GM19452 (cell line): ENCODE measurements around the gene PLCG1.

Experiments
- ATAC-seq: cut with Tn5 transposase; IDR thresholded peaks from one replicate; pipeline ENCODE4 v1.9.1; 2021; ENCODE audit not compliant: unreplicated experiment

Gene PLCG1

GRCh38 chr20:41141153-41141815, 3.9 kb downstream of the PLCG1 start:
- ATAC-seq: no peak

- ATAC-seq: no peak
Observed at GRCh38 chr20:41142245-41142644, 4.9 kb downstream of the PLCG1 start.

DNA sequence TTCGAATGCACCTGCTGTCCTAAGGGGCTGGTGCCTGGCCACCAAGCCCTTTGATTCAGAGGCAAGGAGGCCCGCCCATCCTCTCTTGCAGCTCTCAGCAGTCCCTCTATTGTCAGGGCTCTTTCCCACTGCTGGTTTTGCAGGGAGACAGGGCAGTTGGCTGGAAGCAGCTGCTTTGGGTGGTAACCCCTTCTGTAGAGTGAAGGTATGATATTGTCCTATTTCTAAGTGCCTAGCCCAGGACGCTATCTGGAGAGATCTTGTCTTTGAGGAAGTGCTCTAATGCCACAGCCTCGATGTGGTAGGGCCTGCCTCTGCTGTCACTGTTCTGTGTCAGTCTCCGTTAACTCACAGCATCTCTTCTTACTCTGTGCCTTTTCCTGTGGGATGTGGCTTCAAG, 5.6 kb downstream of the PLCG1 start:
- ATAC-seq: no peak

- no peak for ATAC-seq
Observed at GRCh38 chr20:41143354-41143753, 6.0 kb downstream of the PLCG1 start.

GRCh38 chr20:41145317-41145716, 8.0 kb downstream of the PLCG1 start:
- ATAC-seq: no peak

DNA sequence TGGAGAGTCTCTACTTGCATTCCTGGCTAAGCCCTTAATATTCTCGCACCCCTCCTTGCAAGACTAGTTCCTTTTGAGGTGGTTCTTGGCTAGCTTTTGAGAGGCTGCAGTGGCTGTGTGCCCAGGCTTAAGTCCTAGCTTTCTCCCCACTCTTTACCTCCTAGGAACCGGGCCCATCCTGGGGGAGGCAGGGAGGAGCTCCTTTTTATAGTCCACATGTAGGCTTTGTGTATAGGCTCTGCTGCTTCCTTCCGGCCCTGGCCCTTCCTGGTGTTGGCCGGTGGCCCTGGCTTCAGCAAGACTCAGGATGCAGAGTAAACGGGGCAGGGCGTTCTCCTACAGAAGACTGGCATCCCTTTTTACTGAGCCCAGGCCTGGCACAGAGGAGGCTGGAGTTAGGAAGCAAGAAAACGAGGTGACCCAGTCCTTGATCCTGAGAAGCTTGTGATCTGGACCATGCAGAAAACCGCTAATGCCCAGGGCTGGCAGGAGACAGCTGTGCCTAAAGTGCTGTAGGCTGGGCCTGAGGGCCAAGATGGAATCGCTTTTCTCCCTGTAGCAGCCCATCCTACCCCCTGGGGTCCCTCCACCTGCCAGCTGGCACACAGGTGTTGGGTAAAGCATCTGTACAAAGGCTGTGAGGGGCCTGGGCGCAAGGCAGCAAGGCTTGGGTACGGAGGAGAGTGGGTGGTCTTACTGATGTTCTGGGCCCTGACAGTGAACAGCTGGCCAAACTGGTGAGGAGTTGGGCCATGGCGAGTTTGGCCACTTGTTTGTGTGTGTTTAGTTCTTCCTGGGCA, 8.7 kb downstream of the PLCG1 start:
- no peak for ATAC-seq

DNA sequence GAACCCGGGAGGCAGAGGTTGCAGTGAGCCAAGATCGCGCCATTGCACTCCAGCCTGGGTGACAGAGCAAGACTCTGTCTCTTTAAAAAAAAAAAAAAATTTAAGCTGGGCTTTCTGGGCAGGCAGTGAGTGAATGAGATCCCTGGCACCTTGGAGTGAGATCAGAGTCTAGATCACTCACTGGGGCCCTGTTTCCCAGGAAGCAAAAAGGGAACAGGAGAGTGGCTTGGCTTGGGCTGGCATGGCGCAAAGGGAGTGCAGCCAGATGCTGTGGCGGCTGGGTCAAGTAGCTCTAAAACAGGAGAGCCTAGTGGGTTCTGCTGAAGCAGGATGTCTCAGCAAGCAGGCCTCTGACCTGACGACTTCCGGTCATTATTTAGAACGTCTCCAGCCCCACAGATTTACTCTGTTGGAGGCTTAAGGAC, 10.4 kb downstream of the PLCG1 start:
- ATAC-seq: no peak

DNA sequence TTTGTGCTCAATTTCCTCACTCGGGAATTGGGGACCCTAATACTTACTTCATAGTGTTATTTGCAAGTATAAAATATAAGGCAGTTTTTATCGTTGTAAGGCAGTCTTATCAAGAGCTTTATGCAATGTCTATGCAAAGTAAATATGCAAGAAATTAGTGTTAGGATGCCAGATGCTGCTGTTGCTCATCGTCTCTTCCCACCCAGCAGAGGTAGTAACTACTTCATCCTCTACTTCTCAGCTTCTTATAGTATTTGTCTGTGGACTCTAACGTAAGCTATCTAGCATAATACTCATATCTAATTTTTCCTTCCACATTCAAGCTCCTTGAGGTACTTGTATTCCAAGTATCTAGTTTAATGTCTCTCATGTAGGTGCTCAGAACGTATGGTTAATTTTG, 11.6 kb downstream of the PLCG1 start:
- no peak for ATAC-seq

DNA sequence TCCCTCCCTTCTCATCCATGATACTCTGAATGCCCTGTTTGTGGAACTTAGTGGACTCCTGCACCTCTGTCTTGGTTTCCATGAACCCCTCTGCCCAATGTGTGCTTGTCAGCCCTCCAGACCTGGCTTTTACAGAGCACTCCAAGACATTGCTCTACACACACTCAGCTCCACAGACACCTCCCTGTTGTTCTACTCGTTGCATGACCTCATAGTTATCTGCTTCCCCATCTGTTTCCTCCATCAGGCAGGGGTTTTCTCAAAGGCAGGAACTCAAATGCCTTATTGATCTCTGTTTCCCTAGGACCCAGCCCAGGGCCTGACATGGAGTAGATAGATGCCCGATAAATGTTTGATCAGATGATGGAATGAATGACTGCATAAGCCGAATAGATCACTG, 13.3 kb downstream of the PLCG1 start:
- no peak for ATAC-seq

DNA sequence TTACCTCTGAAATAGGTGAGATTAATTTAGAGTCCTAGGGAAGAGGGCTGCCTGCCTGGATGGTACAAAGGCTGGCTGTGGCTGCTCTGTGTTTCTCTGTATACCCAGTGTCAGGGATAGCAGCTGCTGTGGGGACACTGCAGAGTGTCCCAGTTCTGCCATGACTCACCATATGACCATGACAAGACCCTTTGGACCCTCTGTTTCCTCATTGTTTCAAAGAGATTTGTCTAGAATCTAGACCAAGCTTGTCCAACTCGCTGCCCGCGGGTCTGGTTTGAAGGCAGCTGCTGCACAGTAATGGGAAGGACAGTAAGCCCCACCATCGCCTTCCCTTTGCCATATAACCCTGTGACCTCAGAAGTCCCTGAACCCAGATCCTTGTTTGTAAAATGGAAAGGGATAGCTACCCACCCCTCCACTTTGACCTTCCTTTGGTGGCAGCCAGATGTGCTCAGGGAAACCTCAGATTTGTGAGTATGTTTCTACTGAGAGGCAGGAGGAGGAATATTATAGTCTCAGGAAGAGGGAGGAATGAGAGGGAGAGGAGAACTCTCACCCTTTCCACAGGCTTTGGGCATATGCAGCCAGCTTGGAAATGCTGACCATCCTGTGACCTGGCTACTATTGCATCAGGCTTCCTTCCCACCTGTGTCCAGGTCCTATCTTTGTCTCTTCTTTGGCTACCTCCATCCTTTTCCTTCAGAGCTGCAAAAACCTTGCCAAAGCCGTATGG, 14.0 kb downstream of the PLCG1 start:
- no peak for ATAC-seq

GRCh38 chr20:41152108-41152757, 14.9 kb downstream of the PLCG1 start:
- no peak for ATAC-seq

DNA sequence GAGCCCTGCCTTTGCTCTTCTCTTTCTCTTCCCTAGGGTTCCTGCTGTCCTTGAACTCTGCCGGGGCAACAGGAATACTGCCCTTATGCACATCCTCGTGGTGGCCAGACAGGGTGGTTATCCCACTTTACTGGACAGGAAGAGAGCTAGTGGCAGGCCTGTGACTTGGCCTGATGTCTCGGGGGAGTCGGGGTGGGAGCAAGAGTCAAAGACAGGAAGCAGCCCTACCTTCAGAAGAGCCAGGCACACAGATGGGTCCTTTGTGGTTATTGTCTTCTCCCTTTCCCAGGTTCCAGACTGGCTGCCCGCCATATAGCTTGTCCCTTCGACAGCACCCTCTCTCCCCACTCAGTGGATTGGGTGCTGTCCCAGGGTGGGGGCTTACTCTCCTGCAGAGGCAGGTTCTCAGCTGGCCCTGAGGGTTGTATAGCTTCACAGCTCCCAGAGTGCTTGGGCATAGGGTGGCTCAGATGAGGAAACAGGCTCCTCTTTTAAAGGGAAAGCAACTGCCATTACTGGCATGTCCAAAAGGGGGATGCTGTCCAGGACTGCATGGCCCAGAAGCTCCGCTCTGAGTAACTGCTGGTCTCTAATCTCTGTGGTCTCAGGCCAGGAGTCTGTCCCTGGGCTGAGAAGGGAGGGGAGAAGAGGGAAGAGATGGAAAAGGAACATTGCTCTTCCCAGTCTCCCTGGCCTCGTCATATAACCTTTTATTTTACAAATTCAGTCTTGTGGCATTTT, 17.3 kb downstream of the PLCG1 start:
- no peak for ATAC-seq

- ATAC-seq: no peak
Observed at GRCh38 chr20:41155261-41155660, 17.9 kb downstream of the PLCG1 start.

GRCh38 chr20:41158082-41158625, 20.8 kb downstream of the PLCG1 start:
- no peak for ATAC-seq

DNA sequence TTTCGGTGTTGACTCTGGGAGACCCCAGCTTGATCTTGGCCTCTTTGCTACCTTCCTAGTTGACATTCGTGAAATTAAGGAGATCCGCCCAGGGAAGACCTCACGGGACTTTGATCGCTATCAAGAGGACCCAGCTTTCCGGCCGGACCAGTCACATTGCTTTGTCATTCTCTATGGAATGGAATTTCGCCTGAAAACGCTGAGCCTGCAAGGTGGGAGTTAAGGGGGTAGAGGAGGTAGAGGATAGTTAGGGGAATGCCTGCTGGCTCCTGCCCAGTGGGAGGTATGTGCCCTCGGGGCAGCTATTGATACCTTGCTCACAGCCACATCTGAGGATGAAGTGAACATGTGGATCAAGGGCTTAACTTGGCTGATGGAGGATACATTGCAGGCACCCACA, 22.2 kb downstream of the PLCG1 start:
- ATAC-seq: no peak

DNA sequence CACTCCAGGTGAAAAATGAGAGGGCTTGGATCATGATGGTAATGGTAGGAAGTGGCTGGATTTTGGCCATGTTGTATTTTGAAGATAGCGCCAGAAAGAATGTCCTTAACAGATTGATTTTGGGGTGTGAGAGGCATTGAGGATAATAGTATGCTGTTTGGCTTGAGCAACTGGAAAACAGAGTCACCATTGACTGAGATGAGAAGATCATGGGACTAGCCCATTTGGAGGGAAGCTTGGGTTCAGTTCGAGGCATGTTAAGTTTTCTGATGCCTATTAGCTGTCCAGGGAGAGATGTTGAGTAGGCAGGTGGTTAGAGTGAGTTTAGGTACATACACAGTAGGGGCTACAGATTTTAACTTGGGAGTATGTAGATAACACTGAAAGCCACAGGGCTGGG, 23.3 kb downstream of the PLCG1 start:
- ATAC-seq: no peak

- no peak for ATAC-seq
Observed at GRCh38 chr20:41161886-41162285, 24.5 kb downstream of the PLCG1 start.

GRCh38 chr20:41162396-41162795, 25.1 kb downstream of the PLCG1 start:
- no peak for ATAC-seq

DNA sequence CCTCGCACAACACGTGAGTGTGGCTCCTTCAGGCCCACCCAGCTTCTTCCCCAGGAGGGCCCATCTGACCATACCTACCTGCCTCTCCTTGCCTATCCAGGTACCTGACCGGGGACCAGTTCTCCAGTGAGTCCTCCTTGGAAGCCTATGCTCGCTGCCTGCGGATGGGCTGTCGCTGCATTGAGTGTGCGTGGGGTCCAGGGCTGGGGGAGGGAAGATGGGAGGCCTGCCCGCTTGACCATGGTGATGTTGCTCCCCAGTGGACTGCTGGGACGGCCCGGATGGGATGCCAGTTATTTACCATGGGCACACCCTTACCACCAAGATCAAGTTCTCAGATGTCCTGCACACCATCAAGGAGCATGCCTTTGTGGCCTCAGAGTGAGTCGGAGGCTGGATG, 26.5 kb downstream of the PLCG1 start:
- ATAC-seq: no peak
